ENCODE data around the gene PIGC.

The PIGC gene

GRCh38 chr1:172408958-172409357, 34.9 kb downstream of the PIGC start:
- no peak for DNase-seq (ENCODE audit: extremely low read depth, insufficient read length)
- no peak for TF ChIP-seq CTCF (IDR thresholded peaks at IDR 0.05; ENCODE audit: insufficient read depth, low read length, poor library complexity, severe bottlenecking)
- Histone ChIP-seq H3K4me3 (replicated peaks; ENCODE audit: low read depth, low read length) (no peak overlapping the region), H3K27me3 (replicated peaks; ENCODE audit: control insufficient read depth, insufficient read depth, low read length) (no peaks in the 10 kb centered on the region), H3K36me3 (ENCODE audit: control insufficient read depth, insufficient read depth, low read length) (no peaks in the 10 kb centered on the region)

GRCh38 chr1:172406968-172407367, 36.9 kb downstream of the PIGC start:
- no peak for DNase-seq (ENCODE audit: extremely low read depth, insufficient read length)
- no peak for TF ChIP-seq CTCF (IDR thresholded peaks at IDR 0.05; ENCODE audit: insufficient read depth, low read length, poor library complexity, severe bottlenecking)
- Histone ChIP-seq H3K36me3 (ENCODE audit: control insufficient read depth, insufficient read depth, low read length) (no peaks in the 10 kb centered on the region), H3K4me3 (replicated peaks; ENCODE audit: low read depth, low read length) (no peak overlapping the region), H3K27me3 (replicated peaks; ENCODE audit: control insufficient read depth, insufficient read depth, low read length) (no peaks in the 10 kb centered on the region)

- no peak for DNase-seq (ENCODE audit: extremely low read depth, insufficient read length)
- TF ChIP-seq CTCF (IDR thresholded peaks at IDR 0.05; ENCODE audit: insufficient read depth, low read length, poor library complexity, severe bottlenecking): no peak
- Histone ChIP-seq H3K4me3 (replicated peaks; ENCODE audit: low read depth, low read length) (no peak overlapping the region), H3K36me3 (ENCODE audit: control insufficient read depth, insufficient read depth, low read length) (no peaks in the 10 kb centered on the region), H3K27me3 (replicated peaks; ENCODE audit: control insufficient read depth, insufficient read depth, low read length) (no peaks in the 10 kb centered on the region)
Measured at GRCh38 chr1:172405912-172406311, 38.0 kb downstream of the PIGC start.

GRCh38 chr1:172404121-172404520, 39.7 kb downstream of the PIGC start:
- Histone ChIP-seq H3K4me3 (replicated peaks; ENCODE audit: low read depth, low read length) (no peak overlapping the region), H3K36me3 (ENCODE audit: control insufficient read depth, insufficient read depth, low read length) (no peaks in the 10 kb centered on the region), H3K27me3 (replicated peaks; ENCODE audit: control insufficient read depth, insufficient read depth, low read length) (no peaks in the 10 kb centered on the region)
- no peak for TF ChIP-seq CTCF (IDR thresholded peaks at IDR 0.05; ENCODE audit: insufficient read depth, low read length, poor library complexity, severe bottlenecking)
- DNase-seq (ENCODE audit: extremely low read depth, insufficient read length): no peak

GRCh38 chr1:172402878-172403569, 40.8 kb downstream of the PIGC start:
- Histone ChIP-seq H3K36me3 (ENCODE audit: control insufficient read depth, insufficient read depth, low read length) (no peaks in the 10 kb centered on the region), H3K27me3 (replicated peaks; ENCODE audit: control insufficient read depth, insufficient read depth, low read length) (no peaks in the 10 kb centered on the region), H3K4me3 (replicated peaks; ENCODE audit: low read depth, low read length) (no peak overlapping the region)
- DNase-seq (ENCODE audit: extremely low read depth, insufficient read length): no peak
- no peak for TF ChIP-seq CTCF (IDR thresholded peaks at IDR 0.05; ENCODE audit: insufficient read depth, low read length, poor library complexity, severe bottlenecking)

- DNase-seq (ENCODE audit: extremely low read depth, insufficient read length): no peak
- peak; percentile 31 for TF ChIP-seq CTCF (IDR thresholded peaks at IDR 0.05; ENCODE audit: insufficient read depth, low read length, poor library complexity, severe bottlenecking)
- H3K36me3 ChIP-seq (ENCODE audit: control insufficient read depth, insufficient read depth, low read length): no peaks in the 10 kb centered on the region
- no peaks in the 10 kb centered on the region for H3K27me3 ChIP-seq (replicated peaks; ENCODE audit: control insufficient read depth, insufficient read depth, low read length)
- H3K4me3 ChIP-seq (replicated peaks; ENCODE audit: low read depth, low read length): no peak overlapping the region
Measured at GRCh38 chr1:172401892-172402291, 42.0 kb downstream of the PIGC start.

All from GM06990 (cell line).